ENCODE measurements around the gene POU2AF1.

The POU2AF1 gene

GRCh38 chr11:111302298-111302697, 76.8 kb downstream of the POU2AF1 start:
- Histone ChIP-seq H3K9ac (ENCODE audit: low read depth, low read length, poor library complexity, severe bottlenecking) (no peak overlapping the region), H3K4me1 (ENCODE audit: insufficient read depth, low read length, poor library complexity, severe bottlenecking) (no peaks in the 10 kb centered on the region), H4K20me1 (ENCODE audit: insufficient read depth, low read length, poor library complexity, severe bottlenecking) (no peaks in the 10 kb centered on the region), H3K4me3 (ENCODE audit: low read length, poor library complexity, severe bottlenecking) (no peak overlapping the region), H3F3A (ENCODE audit: low read depth) (no peaks in the 10 kb centered on the region), H3K36me3 (ENCODE audit: insufficient read depth, low read length) (no peaks in the 10 kb centered on the region), H2AFZ (ENCODE audit: low read length) (no peak overlapping the region), H3K79me2 (ENCODE audit: insufficient read depth, low read length) (no peaks in the 10 kb centered on the region), H3K9me2 (replicated peaks; ENCODE audit: low read depth, low read length) (no peaks in the 10 kb centered on the region), H3K4me2 (ENCODE audit: low read depth, low read length, poor library complexity, severe bottlenecking) (no peak overlapping the region), H3K9me3 (ENCODE audit: insufficient read depth, low read depth, low read length) (no peaks in the 10 kb centered on the region), H3K27me3 (ENCODE audit: insufficient read depth, low read length, poor library complexity, severe bottlenecking) (no peaks in the 10 kb centered on the region)
- TF ChIP-seq EZH2phosphoT487 (IDR thresholded peaks at IDR 0.05; ENCODE audit: borderline replicate concordance): no peak
- TF ChIP-seq CTCF (conservative IDR thresholded peaks at IDR 0.05; ENCODE audit: low read length): no peak
